Renal cortex interstitium (tissue), 11 donors: Measurements from ENCODE around the gene PRRG1. TPM values are rescaled to one million over a fixed set of nuclear protein-coding genes. Genes with fewer than 3 reads are reported as not detected.
"Not testable (repeated sequence)": the region's sequence is repeated elsewhere in the genome, so short reads cannot be mapped to it uniquely, and the experiment has no call there.

Source experiments
- DNase-seq, 11 donors: peaks; one replicate each; pipeline ENCODE4 v3.0.0-alpha.2; 2013; ENCODE audit warnings: low read depth in 9 of 11, low spot score in 4 of 11; ENCODE audit errors: extremely low read depth in 1 of 11
- polyA plus RNA-seq, 3 donors: library from polyadenylated mRNA; unstranded; fragments of 120-200 nt; gene quantifications; one replicate each; pipeline ENCODE4 v1.2.1, GENCODE V29; 2013; ENCODE audit not compliant: insufficient read length in 3 of 3

PRRG1 gene
- polyA plus RNA-seq, 3 donors = 17.0 to 26.6 (median 22.4) TPM

GRCh38 chrX:37441377-37441776, 92.2 kb downstream of the PRRG1 start:
- no peak for DNase-seq

DNA sequence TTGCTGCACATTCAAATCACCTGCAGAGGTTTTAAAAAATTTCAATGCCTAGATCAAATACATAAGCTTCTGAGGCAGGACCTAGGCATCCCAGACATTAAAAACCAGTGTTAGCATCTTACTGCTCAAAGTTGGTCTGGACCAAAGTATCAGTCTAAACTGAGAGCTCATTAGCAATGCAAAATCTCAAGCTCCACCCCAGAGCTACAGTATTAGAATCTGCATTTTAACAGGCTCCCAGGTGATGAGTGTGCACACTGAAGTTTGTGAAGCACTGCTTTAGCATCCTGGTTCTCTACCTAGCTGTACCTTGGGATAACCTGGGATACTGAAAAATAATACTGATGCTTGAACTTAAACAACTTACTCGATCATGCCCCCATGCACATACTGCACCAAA, 96.0 kb downstream of the PRRG1 start:
- no peak for DNase-seq

DNA sequence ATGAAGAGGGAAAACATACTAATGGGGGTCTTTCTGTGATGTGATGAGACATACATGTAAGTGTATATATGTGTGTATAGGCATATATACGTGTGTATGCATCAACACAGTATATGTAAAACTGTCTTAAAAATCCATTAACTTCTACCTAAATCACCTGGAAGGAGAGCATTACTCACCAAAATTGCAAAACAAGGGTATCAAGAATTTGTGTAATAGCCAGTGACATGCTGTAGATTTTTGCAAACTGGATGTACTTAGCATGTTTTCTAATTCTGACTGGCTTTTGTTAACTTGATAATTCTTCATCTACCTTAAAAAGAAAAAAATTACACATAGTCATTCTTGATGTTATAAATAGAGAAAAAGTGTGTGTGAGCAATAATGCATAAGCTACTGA, 104.7 kb downstream of the PRRG1 start:
- no peak for DNase-seq

GRCh38 chrX:37454537-37455285, 105.5 kb downstream of the PRRG1 start:
- DNase-seq = no peak

GRCh38 chrX:37455381-37455780, 106.2 kb downstream of the PRRG1 start:
- DNase-seq = no peak

DNA sequence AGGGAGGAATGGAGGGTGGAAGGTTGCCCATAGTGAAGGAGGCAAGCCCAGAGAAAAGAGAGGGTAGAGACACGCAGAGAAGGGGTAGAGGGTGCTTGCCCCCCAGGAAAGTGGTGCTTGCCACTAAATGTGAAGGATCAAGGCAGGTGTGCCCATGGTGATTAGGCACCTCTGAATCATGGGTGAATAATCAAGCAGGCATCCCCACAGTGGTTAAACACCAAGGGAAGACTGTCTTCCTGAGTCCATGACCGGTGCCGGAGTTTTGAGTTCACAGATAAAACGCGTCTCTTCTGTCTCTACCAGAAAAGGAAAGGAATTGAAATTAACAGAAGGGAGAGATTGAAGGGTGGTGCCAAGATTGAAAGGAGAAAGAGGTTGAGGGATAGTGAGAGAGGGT, 111.1 kb downstream of the PRRG1 start:
- not testable (repeated sequence) for DNase-seq

DNA sequence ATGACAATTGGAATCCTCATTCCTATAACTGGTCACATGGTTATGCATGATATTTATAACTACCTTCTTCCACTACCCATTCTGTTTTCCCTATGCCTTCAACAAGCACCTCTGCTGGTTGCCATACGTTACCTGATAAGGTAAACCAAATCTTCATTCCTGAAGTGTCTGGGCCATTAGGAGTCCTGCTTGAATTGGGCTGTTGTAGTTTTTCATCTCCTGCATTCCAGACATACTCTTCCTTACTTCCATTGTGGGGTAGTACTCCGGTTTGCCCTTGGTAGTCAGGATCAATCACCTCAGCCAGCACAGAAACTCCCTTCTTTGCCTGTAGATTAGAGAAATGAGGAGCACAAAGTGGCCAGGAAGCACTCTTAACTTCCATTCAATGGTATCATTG, 113.2 kb downstream of the PRRG1 start:
- DNase-seq = no peak

GRCh38 chrX:37468124-37468739, 119.1 kb downstream of the PRRG1 start:
- no peak for DNase-seq

DNA sequence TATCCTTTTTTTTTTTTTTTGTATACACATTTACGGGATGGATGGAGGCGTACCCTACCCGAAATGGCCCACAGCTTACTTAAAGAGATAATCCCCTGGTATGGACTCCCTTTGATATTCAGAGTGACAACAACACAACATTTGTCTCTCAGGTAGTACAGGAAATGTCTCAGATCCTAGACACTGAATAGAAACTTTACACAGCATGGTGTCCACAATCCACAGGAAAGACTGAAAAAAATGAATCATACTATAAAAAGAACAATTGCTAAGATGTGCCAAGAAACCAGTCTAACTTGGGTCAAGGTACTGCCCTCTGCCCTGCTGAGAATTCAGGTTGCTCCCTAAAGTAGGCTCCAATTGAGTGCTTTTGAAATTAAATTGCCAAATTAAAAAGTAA, 121.5 kb downstream of the PRRG1 start:
- DNase-seq = no peak

DNA sequence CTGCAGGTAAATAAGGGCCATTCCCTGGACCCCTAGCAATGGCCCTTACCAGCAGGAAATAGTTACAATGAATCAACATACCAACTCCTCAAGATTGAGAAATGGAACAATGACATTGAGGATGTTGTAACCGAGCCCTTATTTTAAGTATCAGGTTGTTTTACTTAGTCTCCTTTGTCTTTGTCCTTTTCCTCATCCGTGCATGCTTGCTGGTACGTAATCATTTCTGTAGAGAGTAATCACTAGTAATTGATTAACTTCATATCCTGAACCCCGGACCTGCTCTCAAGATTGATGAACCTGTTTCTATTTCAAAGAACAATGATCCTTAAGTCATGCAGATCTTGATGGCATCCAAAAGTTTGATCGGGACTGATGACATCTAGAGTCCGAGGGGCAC, 123.7 kb downstream of the PRRG1 start:
- no peak for DNase-seq

- DNase-seq = no peak
Measured at GRCh38 chrX:37474478-37474877, 125.3 kb downstream of the PRRG1 start.

- no peak for DNase-seq
Measured at GRCh38 chrX:37476571-37477170, 127.5 kb downstream of the PRRG1 start.

DNA sequence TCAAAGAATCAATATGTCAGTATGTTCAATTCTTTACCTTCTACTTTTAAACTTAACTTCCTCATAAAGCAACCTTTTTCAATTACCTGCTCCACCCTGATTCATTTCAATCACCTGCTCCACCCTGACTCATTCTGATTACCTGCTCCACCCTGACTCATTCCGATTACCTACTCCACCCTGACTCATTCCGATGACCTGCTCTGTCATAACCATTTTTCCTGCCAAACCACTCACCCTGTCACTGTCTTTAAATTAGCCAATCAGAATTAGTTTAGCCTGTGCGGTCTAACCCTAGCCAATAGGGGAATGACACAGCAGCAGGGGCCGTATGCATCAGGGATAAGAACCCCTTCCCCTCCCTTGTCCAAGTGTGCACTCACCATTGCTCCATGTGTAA, 135.2 kb downstream of the PRRG1 start:
- not testable (repeated sequence) for DNase-seq

DNA sequence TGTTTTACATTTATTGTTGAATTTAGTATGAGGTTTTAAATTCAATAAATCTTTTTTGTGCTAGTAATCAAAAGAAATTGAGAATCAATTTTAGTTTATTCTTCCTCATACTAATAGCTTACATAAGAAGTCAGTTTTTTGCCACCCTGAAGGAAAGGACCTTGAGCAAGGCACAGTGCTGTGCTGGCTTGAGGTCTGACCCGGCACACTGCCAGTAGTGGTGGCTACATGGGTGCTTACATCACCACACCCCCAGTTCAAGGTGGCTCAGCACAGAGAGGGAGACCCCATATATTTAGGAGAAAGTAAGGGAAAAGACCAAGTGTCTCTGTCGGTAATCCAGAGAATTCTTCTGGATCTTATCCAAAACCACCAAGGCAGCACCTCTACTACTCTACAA, 136.3 kb downstream of the PRRG1 start:
- DNase-seq = no peak

DNA sequence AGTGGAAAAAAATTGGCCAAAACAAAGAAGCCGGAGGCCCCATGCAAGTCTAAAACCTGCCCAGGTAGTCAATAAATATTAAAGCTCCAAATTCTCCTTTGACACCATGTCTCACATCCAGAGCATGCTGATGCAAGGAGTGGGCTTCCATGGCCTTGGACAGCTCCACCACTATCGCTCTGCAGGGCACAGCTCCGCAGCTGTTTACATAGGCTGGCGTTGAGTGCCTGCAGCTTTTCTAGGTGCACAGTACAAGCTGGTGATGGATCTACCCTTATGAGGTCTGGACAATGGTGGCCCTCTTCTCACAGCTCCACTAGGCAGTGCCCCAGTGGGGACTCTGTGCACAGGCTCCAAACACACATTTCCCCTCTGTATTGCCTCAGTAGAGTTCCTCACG, 138.1 kb downstream of the PRRG1 start:
- DNase-seq = no peak

- no peak for DNase-seq
Measured at GRCh38 chrX:37488323-37488722, 139.2 kb downstream of the PRRG1 start.

DNA sequence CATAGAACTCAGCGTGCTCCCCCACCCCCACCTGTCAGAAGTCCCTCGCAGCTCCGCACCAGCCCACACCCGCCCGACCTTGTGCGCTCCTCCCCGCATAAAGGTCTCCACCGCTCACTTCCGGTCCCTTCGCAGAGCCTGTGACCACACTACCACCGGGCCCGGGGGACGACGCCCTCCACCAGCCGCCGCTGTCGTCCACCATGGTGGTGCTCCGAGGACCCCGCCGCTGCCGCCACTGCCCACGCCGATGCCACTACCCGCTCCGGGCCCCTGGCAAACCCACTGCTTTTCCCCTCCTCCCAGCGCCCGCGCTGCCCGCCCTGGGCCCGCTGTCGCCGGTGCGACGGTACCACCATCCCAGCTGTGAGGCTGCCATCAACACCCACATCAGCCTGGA, 142.5 kb downstream of the PRRG1 start:
- DNase-seq = no peak

- DNase-seq = not testable (repeated sequence)
Measured at GRCh38 chrX:37495760-37496159, 146.6 kb downstream of the PRRG1 start.

- DNase-seq = not testable (repeated sequence)
Measured at GRCh38 chrX:37497126-37497525, 148.0 kb downstream of the PRRG1 start.

- DNase-seq = not testable (repeated sequence)
Measured at GRCh38 chrX:37498323-37498722, 149.2 kb downstream of the PRRG1 start.
